WTC11 (cell line): ENCODE measurements around the gene EHD2. TPM values are rescaled to one million over a fixed set of nuclear protein-coding genes. Genes with fewer than 3 reads are reported as not detected.

ENCODE experiments used
- ATAC-seq: fragments of 200-7000 bp; cut with Tn5 transposase; 2 replicates; pipeline ENCODE4 v1.10.0; 2021; ENCODE audit warnings: mild to moderate bottlenecking, moderate library complexity
- CTCF ChIA-PET: fragments of 300-600 bp; sonication (Branson Sonifier 250); formaldehyde crosslinking; loops from one replicate; lab custom pipeline; 2021; ENCODE audit warnings: antibody characterized with exemption; lab: Charles Lee
- POLR2A ChIA-PET: fragments of 350-600 bp; sonication (Branson Sonifier 250); formaldehyde crosslinking; loops from one replicate; lab custom pipeline; 2021; ENCODE audit warnings: antibody characterized with exemption; lab: Charles Lee
- DNase-seq: peaks from one replicate; pipeline ENCODE4 v3.0.0; 2021; ENCODE audit warnings: low spot score
- H3K27ac Mint-ChIP-seq: 2 replicates; pipeline ENCODE4 v1.8.0; 2021; ENCODE audit warnings: mixed read lengths
- H3K27me3 Mint-ChIP-seq: 2 replicates; pipeline ENCODE4 v1.8.0; 2021; ENCODE audit warnings: low read depth, mild to moderate bottlenecking, moderate library complexity, mixed read lengths
- H3K36me3 Mint-ChIP-seq: 2 replicates; pipeline ENCODE4 v1.8.0; 2021; ENCODE audit warnings: mixed read lengths
- H3K4me1 Mint-ChIP-seq: 2 replicates; pipeline ENCODE4 v1.8.0; 2022; ENCODE audit warnings: mixed read lengths
- H3K4me3 Mint-ChIP-seq: 2 replicates; pipeline ENCODE4 v1.8.0; 2021; ENCODE audit warnings: mild to moderate bottlenecking, moderate library complexity, mixed read lengths
- H3K9me3 Mint-ChIP-seq: 2 replicates; pipeline ENCODE4 v1.8.0; 2021; ENCODE audit warnings: mixed read lengths
- CREB1 ChIP-seq: sonication (generic); formaldehyde crosslinking; IDR thresholded peaks from 2 replicates; pipeline ENCODE4 v1.8.0; 2023; ENCODE audit warnings: mild to moderate bottlenecking, missing genetic modification reagents
- ELF4 ChIP-seq: sonication (generic); formaldehyde crosslinking; IDR thresholded peaks from 2 replicates; pipeline ENCODE4 v1.8.1; 2022; ENCODE audit warnings: low read depth, mild to moderate bottlenecking, moderate library complexity, missing genetic modification reagents
- MXD4 ChIP-seq: fragments of 250-450 bp; sonication (Bioruptor Pico); IDR thresholded peaks from 2 replicates; pipeline ENCODE4 v1.8.0; 2021; ENCODE audit warnings: mild to moderate bottlenecking, moderate library complexity, borderline replicate concordance
- NFE2L1 ChIP-seq: sonication (generic); formaldehyde crosslinking; IDR thresholded peaks from 2 replicates; pipeline ENCODE4 v1.8.1; 2023; ENCODE audit warnings: missing genetic modification reagents
- NR1H2 ChIP-seq: sonication (generic); formaldehyde crosslinking; IDR thresholded peaks from 2 replicates; pipeline ENCODE4 v1.9.0; 2021; ENCODE audit warnings: mild to moderate bottlenecking, moderate library complexity, missing genetic modification reagents
- TCF7 ChIP-seq: sonication (generic); formaldehyde crosslinking; IDR thresholded peaks from 2 replicates; pipeline ENCODE4 v1.8.0; 2022; ENCODE audit warnings: mild to moderate bottlenecking, low read depth, missing genetic modification reagents, moderate library complexity
- ZNF138 ChIP-seq: sonication (generic); formaldehyde crosslinking; conservative IDR thresholded peaks from 2 replicates; pipeline ENCODE4 v1.8.1; 2022; ENCODE audit warnings: mild to moderate bottlenecking, moderate library complexity, missing genetic modification reagents
- ZNF219 ChIP-seq: sonication (generic); formaldehyde crosslinking; IDR thresholded peaks from 2 replicates; pipeline ENCODE4 v1.8.0; 2023; ENCODE audit warnings: missing genetic modification reagents, mild to moderate bottlenecking, borderline replicate concordance
- ZNF232 ChIP-seq: sonication (generic); formaldehyde crosslinking; IDR thresholded peaks from 2 replicates; pipeline ENCODE4 v1.8.0; 2022; ENCODE audit warnings: mild to moderate bottlenecking, missing genetic modification reagents
- ZNF423 ChIP-seq: fragments of 250-450 bp; sonication (Bioruptor Pico); IDR thresholded peaks from 2 replicates; pipeline ENCODE4 v2.1.2; 2022; ENCODE audit warnings: mild to moderate bottlenecking, moderate library complexity
- ZNF671 ChIP-seq: fragments of 250-450 bp; sonication (Bioruptor Pico); IDR thresholded peaks from 2 replicates; pipeline ENCODE4 v1.8.0; 2021; ENCODE audit warnings: mild to moderate bottlenecking
- total RNA-seq: library from RNA; stranded (reverse); gene quantifications from 3 replicates; pipeline ENCODE4 v1.2.3, GENCODE V29; 2021
- TF ChIP-seq, protein P1 (sequence below): fragments of 250-450 bp; sonication (Bioruptor Pico); IDR thresholded peaks from 2 replicates; pipeline ENCODE4 v2.1.2; 2022; ENCODE audit warnings: mild to moderate bottlenecking, moderate library complexity
- TF ChIP-seq, protein P2 (sequence below): sonication (generic); formaldehyde crosslinking; IDR thresholded peaks from 2 replicates; pipeline ENCODE4 v1.8.1; 2023; ENCODE audit warnings: mild to moderate bottlenecking, missing genetic modification reagents, moderate library complexity
- TF ChIP-seq, protein P3 (sequence below): sonication (generic); formaldehyde crosslinking; IDR thresholded peaks from 2 replicates; pipeline ENCODE4 v1.8.0; 2022; ENCODE audit warnings: mild to moderate bottlenecking, missing genetic modification reagents
- TF ChIP-seq, protein P4 (sequence below): sonication (generic); formaldehyde crosslinking; IDR thresholded peaks from 2 replicates; pipeline ENCODE4 v1.8.1; 2022; ENCODE audit warnings: low read depth, missing genetic modification reagents, borderline replicate concordance
- TF ChIP-seq, protein P5 (sequence below): sonication (generic); formaldehyde crosslinking; IDR thresholded peaks from 2 replicates; pipeline ENCODE4 v1.8.0; 2023; ENCODE audit warnings: mild to moderate bottlenecking, missing genetic modification reagents
- TF ChIP-seq, protein P6 (sequence below): fragments of 250-450 bp; sonication (Bioruptor Pico); conservative IDR thresholded peaks from 2 replicates; pipeline ENCODE4 v1.9.0; 2021; ENCODE audit warnings: mild to moderate bottlenecking
- TF ChIP-seq, protein P7 (sequence below): fragments of 250-450 bp; sonication (Bioruptor Pico); IDR thresholded peaks from 2 replicates; pipeline ENCODE4 v1.9.0; 2021; ENCODE audit warnings: mild to moderate bottlenecking

Gene EHD2
- total RNA-seq, 1 experiment from 2014 or later: 11.8 TPM

DNA sequence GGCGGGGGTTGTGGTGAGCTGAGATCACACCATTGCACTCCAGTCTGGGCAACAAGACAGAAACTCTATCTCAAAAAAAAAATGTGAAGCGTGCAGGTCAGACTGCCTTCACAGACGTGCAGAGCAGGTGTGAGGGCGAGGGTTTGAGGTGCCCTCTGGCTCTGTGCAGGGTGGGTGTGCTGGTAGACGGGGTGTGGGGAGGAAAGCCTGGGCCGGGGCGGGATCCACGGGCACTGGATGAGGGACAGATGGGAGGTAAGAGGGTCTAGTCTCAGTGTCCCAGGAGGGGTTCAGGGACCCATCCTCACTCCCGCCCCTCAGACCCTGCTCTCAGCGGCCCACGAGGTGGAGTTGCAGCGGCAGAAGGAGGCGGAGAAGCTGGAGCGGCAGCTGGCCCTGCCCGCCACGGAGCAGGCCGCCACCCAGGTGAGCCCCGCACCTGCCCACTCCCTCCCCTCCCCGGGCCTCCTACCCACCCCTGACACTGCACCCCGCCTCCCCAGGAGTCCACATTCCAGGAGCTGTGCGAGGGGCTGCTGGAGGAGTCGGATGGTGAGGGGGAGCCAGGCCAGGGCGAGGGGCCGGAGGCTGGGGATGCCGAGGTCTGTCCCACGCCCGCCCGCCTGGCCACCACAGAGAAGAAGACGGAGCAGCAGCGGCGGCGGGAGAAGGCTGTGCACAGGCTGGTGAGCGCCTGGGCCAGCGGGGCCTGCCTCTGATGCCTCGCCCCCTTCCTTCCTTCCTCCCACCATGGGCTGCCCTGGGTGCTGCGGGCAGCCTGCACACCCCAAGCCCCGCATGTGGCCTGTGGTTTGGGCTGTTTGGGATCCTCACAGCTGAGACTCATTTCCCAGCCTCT is 41.2 kb downstream of the EHD2 start:
- DNase-seq: no peak
- peaks cover 71% of the 10 kb centered on the region for H3K36me3 Mint-ChIP-seq
- TF ChIP-seq, protein P1, sequence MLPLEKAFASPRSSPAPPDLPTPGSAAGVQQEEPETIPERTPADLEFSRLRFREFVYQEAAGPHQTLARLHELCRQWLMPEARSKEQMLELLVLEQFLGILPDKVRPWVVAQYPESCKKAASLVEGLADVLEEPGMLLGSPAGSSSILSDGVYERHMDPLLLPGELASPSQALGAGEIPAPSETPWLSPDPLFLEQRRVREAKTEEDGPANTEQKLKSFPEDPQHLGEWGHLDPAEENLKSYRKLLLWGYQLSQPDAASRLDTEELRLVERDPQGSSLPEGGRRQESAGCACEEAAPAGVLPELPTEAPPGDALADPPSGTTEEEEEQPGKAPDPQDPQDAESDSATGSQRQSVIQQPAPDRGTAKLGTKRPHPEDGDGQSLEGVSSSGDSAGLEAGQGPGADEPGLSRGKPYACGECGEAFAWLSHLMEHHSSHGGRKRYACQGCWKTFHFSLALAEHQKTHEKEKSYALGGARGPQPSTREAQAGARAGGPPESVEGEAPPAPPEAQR: no peak
- TF ChIP-seq, protein P2, sequence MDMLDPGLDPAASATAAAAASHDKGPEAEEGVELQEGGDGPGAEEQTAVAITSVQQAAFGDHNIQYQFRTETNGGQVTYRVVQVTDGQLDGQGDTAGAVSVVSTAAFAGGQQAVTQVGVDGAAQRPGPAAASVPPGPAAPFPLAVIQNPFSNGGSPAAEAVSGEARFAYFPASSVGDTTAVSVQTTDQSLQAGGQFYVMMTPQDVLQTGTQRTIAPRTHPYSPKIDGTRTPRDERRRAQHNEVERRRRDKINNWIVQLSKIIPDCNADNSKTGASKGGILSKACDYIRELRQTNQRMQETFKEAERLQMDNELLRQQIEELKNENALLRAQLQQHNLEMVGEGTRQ (CRISPR knock-in tag): no peak
- TF ChIP-seq, protein P3, sequence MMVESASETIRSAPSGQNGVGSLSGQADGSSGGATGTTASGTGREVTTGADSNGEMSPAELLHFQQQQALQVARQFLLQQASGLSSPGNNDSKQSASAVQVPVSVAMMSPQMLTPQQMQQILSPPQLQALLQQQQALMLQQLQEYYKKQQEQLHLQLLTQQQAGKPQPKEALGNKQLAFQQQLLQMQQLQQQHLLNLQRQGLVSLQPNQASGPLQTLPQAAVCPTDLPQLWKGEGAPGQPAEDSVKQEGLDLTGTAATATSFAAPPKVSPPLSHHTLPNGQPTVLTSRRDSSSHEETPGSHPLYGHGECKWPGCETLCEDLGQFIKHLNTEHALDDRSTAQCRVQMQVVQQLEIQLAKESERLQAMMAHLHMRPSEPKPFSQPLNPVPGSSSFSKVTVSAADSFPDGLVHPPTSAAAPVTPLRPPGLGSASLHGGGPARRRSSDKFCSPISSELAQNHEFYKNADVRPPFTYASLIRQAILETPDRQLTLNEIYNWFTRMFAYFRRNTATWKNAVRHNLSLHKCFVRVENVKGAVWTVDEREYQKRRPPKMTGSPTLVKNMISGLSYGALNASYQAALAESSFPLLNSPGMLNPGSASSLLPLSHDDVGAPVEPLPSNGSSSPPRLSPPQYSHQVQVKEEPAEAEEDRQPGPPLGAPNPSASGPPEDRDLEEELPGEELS: no peak
- TF ChIP-seq TCF7 (CRISPR knock-in tag) (no peak), NFE2L1 (CRISPR knock-in tag) (no peak), ELF4 (CRISPR knock-in tag) (no peak), ZNF423 (CRISPR knock-in tag) (no peak), CREB1 (CRISPR knock-in tag) (no peak), ZNF671 (CRISPR knock-in tag) (no peak), ZNF138 (CRISPR knock-in tag) (no peak), ZNF219 (no peak), ZNF232 (no peak), MXD4 (CRISPR knock-in tag) (no peak), NR1H2 (no peak)
- TF ChIP-seq, protein P4, sequence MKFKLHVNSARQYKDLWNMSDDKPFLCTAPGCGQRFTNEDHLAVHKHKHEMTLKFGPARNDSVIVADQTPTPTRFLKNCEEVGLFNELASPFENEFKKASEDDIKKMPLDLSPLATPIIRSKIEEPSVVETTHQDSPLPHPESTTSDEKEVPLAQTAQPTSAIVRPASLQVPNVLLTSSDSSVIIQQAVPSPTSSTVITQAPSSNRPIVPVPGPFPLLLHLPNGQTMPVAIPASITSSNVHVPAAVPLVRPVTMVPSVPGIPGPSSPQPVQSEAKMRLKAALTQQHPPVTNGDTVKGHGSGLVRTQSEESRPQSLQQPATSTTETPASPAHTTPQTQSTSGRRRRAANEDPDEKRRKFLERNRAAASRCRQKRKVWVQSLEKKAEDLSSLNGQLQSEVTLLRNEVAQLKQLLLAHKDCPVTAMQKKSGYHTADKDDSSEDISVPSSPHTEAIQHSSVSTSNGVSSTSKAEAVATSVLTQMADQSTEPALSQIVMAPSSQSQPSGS: no peak
- TF ChIP-seq, protein P5, sequence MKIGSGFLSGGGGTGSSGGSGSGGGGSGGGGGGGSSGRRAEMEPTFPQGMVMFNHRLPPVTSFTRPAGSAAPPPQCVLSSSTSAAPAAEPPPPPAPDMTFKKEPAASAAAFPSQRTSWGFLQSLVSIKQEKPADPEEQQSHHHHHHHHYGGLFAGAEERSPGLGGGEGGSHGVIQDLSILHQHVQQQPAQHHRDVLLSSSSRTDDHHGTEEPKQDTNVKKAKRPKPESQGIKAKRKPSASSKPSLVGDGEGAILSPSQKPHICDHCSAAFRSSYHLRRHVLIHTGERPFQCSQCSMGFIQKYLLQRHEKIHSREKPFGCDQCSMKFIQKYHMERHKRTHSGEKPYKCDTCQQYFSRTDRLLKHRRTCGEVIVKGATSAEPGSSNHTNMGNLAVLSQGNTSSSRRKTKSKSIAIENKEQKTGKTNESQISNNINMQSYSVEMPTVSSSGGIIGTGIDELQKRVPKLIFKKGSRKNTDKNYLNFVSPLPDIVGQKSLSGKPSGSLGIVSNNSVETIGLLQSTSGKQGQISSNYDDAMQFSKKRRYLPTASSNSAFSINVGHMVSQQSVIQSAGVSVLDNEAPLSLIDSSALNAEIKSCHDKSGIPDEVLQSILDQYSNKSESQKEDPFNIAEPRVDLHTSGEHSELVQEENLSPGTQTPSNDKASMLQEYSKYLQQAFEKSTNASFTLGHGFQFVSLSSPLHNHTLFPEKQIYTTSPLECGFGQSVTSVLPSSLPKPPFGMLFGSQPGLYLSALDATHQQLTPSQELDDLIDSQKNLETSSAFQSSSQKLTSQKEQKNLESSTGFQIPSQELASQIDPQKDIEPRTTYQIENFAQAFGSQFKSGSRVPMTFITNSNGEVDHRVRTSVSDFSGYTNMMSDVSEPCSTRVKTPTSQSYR: no peak
- TF ChIP-seq, protein P6, sequence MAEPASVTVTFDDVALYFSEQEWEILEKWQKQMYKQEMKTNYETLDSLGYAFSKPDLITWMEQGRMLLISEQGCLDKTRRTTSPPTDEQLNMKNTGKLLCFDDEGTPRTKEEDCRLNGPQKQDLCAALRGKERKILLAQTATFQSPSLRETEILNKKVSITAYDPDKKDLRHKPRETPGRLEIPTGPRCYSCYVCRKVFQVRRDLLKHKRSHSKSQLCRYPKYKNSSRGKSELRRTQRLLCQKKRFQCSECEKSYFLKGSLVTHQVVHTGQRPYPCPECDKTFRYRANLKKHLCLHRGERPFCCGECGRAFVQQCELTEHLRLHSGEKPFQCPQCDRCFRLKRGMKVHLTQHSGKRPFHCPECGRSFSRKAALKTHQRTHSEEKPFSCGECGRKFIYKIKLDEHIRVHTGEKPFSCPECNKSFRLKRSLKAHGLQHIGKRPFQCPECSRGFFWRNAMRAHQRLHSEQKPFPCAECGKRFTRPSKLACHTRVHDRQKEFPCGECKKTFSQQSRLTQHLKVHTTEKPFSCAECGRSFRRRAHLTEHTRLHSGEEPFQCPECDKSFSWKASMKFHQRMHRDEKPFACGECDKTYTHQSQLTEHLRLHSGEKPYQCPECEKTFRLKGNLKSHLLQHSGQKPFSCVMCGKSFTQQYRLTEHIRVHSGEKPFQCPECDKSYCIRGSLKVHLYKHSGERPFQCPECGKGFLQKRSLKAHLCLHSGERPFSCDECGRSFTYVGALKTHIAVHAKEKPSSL (CRISPR knock-in tag): no peak
- TF ChIP-seq, protein P7, sequence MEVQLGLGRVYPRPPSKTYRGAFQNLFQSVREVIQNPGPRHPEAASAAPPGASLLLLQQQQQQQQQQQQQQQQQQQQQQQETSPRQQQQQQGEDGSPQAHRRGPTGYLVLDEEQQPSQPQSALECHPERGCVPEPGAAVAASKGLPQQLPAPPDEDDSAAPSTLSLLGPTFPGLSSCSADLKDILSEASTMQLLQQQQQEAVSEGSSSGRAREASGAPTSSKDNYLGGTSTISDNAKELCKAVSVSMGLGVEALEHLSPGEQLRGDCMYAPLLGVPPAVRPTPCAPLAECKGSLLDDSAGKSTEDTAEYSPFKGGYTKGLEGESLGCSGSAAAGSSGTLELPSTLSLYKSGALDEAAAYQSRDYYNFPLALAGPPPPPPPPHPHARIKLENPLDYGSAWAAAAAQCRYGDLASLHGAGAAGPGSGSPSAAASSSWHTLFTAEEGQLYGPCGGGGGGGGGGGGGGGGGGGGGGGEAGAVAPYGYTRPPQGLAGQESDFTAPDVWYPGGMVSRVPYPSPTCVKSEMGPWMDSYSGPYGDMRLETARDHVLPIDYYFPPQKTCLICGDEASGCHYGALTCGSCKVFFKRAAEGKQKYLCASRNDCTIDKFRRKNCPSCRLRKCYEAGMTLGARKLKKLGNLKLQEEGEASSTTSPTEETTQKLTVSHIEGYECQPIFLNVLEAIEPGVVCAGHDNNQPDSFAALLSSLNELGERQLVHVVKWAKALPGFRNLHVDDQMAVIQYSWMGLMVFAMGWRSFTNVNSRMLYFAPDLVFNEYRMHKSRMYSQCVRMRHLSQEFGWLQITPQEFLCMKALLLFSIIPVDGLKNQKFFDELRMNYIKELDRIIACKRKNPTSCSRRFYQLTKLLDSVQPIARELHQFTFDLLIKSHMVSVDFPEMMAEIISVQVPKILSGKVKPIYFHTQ (CRISPR knock-in tag): no peak
- TF ChIP-seq, all 79 proteins: peak for 0
- Mint-ChIP-seq H3K4me3 (no peak overlapping the region), H3K27me3 (no peaks in the 10 kb centered on the region), H3K9me3 (peaks cover 4% of the 10 kb centered on the region), H3K27ac (no peak overlapping the region), H3K4me1 (no peaks in the 10 kb centered on the region)
- POLR2A ChIA-PET: interaction anchor here (0.6 kb wide), 1 partner anchor 120 kb away, joined by 4 read pairs; no protein-coding TSS in a partner anchor
- CTCF ChIA-PET: interaction anchor here (0.6 to 4.8 kb wide), 2 partner anchors 9 to 11 kb away, joined by 6 to 26 read pairs; no protein-coding TSS in a partner anchor
- ATAC-seq: no peak; the same call in 1 of the 2 replicates
